Dedifferentiated amniotic fluid mesenchymal stem cell (primary cell): ENCODE measurements around the gene CD48.

Source experiments
- DNase-seq: peaks from one replicate; pipeline ENCODE4 v3.0.0-alpha.2; 2016; ENCODE audit errors: extremely low spot score

The CD48 gene

DNA sequence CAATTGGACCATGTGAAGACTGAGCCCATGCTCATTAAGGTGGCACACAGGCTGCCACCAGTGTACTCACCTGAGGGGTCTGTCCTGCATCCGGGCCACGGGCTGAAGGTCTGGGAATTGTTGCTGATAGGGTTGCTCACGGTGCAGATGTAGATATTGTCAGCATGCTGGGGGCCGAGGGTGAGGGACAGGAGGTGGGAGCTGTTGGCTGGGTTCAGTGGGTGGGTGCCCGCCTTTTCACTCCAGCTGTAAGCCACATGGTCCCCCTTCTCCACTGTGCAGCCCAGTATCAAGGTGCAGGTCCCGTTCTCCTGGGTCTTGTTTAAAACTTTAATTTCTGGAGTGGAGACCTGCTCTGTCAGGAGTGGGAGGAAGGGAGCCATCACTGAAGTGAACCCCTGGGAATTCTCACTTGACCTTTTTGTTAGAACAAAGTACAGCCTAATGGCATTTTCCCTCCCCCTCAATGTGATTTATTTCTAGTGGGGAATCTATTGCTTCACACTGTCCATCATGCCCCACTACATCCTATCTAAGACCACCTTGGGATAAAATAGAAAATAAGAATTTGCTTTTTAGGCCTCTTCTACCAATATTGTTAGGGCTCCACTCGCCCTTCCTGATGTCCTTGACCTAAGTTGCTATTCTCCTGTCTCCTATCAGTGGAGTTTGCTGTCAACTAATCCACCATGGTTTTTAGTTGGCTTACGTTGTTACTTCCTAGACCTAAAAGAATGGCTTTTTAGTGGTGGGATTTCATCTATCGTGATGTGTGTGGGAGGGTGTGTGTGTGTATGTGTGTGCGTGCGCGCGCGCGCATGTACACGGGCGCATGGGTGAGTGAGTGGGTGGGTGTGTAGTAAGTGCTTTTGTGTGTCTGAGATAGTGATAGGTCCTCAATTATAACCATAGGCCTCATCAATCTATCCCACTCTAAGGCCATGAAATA is 76.8 kb downstream of the CD48 start:
- DNase-seq, result no peak

GRCh38 chr1:160633330-160633903 is 78.2 kb downstream of the CD48 start:
- DNase-seq, result no peak

GRCh38 chr1:160631983-160632625 is 79.5 kb downstream of the CD48 start:
- DNase-seq, result no peak

GRCh38 chr1:160630523-160631451 is 80.8 kb downstream of the CD48 start:
- DNase-seq, result no peak

DNA sequence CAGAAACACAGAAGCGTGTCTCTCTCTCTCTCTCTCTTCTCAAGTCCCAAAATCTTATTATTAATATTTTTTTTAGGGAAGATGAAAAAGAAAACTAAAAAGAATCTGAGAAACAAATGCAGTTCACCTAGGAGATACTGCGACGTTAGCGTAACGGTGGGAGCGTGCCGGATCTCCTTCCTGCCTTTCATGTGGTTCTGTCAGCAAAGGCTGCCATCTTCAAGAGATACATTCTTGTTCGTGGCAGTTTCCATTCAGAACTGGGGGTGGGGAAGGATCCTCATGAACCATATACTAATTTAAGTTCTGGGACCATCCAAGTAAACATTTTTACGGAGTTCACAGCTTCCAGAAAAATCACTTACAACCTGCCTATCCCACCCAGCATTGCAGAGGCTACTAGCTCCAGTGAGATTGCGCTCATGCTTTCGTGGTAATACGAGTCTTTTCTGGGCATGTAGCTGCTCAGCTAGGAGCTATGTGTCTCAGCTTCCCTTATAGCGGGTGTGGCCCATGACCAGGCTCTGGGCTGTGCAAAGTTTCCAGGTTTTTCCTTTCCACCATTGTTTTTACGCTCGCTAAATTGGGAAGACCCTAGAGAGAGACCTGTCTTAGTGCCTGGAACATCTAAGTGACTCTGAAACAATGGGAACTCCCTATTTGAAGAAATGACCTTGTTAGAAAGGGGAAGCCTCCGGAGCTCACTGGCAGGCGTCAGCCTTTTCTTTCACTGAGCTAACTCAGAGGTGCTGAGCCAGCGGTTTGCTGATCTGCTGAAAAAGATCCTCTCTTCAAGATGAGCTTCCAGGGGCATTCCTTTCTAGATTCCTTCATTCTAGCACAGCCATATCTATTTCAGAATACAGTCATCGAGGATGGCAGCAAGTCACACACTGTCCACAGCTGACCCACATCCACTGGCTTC is 82.1 kb downstream of the CD48 start:
- no peak for DNase-seq

- DNase-seq, result no peak
Measured at GRCh38 chr1:160628799-160629263, 82.8 kb downstream of the CD48 start.
